Gastroesophageal sphincter (tissue), 4 donors: ENCODE data around the gene MS4A2. TPM values are rescaled to one million over a fixed set of nuclear protein-coding genes. Genes with fewer than 3 reads are reported as not detected.
"Not testable (repeated sequence)": the region's sequence is repeated elsewhere in the genome, so short reads cannot be mapped to it uniquely, and the experiment has no call there.

Source experiments
- ATAC-seq: fragments of 150-250 bp; one replicate; pipeline ENCODE4 v1.9.1; 2016; ENCODE audit warnings: mild to moderate bottlenecking, moderate library complexity
- H3K27ac ChIP-seq, 4 donors: fragments of 200-600 bp; sonication (generic) in 3 of 4; 1 replicate in 3 of 4; 2 replicates in 1 of 4; pipeline ENCODE4 v1.5.1; 2016 to 2019
- H3K27me3 ChIP-seq: fragments of 200-600 bp; sonication (generic); one replicate; pipeline ENCODE4 v1.5.1; 2019
- H3K36me3 ChIP-seq, 2 donors: fragments of 200-600 bp; sonication (generic); one replicate each; pipeline ENCODE4 v1.5.1; 2019; ENCODE audit warnings: control low read depth in 1 of 2
- H3K4me1 ChIP-seq, 3 donors: fragments of 200-600 bp; sonication (generic); 1 replicate in 2 of 3; 2 replicates in 1 of 3; pipeline ENCODE4 v1.5.1; 2016 to 2019; ENCODE audit warnings: control low read depth in 2 of 3
- H3K4me3 ChIP-seq, 2 donors: fragments of 200-600 bp; sonication (generic); one replicate each; pipeline ENCODE4 v1.5.1; 2019; ENCODE audit warnings: mild to moderate bottlenecking in 1 of 2, moderate library complexity in 1 of 2
- H3K9me3 ChIP-seq, 3 donors: fragments of 200-600 bp; sonication (generic); one replicate each; pipeline ENCODE4 v1.5.1; 2017 to 2019; ENCODE audit warnings: control low read depth in 2 of 3
- EP300 ChIP-seq: sonication (generic); formaldehyde crosslinking; IDR thresholded peaks from one replicate; pipeline ENCODE4 v1.6.1; 2017; ENCODE audit warnings: antibody characterized with exemption, mild to moderate bottlenecking
- POLR2A ChIP-seq, 2 donors: fragments of 450-650 bp; IDR thresholded peaks; one replicate each; pipeline ENCODE4 v1.6.1; 2017; ENCODE audit warnings: antibody characterized with exemption in 2 of 2, mild to moderate bottlenecking in 2 of 2, moderate library complexity in 1 of 2
- POLR2AphosphoS5 ChIP-seq: sonication (generic); formaldehyde crosslinking; IDR thresholded peaks from one replicate; pipeline ENCODE4 v1.6.1; 2017; ENCODE audit warnings: antibody characterized with exemption
- WGBS, 2 donors: methylation state at CpG; one replicate each; pipeline ENCODE4 v1.1.5; 2018; ENCODE audit warnings: low coverage in 1 of 2; 5-methylcytosine and 5-hydroxymethylcytosine counted together
- total RNA-seq, 4 donors: library from RNA; depleted of rRNA; stranded (reverse); fragments of >200 nt; gene quantifications; one replicate each; pipeline ENCODE4 v1.1.0, GENCODE V29; 2016
- TF ChIP-seq, protein P1 (sequence below), 4 experiments: fragments of 200-600 bp in 2 of 4; fragments of 450-650 bp in 2 of 4; sonication (generic) in 1 of 4; IDR thresholded peaks; one replicate each; pipeline ENCODE4 v1.5.1; 2017 to 2019; ENCODE audit warnings: antibody characterized with exemption in 4 of 4, mild to moderate bottlenecking in 2 of 4, moderate library complexity in 2 of 4

MS4A2 gene
- total RNA-seq, result 1 to 10 TPM in 3 of 4 donors, not detected in 1; 1.2 to 4.7 (median 1.7) TPM

GRCh38 chr11:60088364-60088763 is at the start of gene MS4A2:
TSS of gene MS4A2 (plus strand) at chr11:60088664. CDS start at chr11:60088766, 102 bp downstream.
- Histone ChIP-seq H3K27me3 (no peaks in the 10 kb centered on the region), H3K36me3 (no peaks in the 10 kb centered on the region), H3K4me1 (no peaks in the 10 kb centered on the region), H3K9me3 (no peaks in the 10 kb centered on the region), H3K27ac (no peak within 1 kb of the TSS), H3K4me3 (no peak within 1 kb of the TSS)
- WGBS, 2 donors, result 73 to 100% methylated on average over 1 of the region's 1 CpG
- no peak for ATAC-seq
- TF ChIP-seq, protein P1, sequence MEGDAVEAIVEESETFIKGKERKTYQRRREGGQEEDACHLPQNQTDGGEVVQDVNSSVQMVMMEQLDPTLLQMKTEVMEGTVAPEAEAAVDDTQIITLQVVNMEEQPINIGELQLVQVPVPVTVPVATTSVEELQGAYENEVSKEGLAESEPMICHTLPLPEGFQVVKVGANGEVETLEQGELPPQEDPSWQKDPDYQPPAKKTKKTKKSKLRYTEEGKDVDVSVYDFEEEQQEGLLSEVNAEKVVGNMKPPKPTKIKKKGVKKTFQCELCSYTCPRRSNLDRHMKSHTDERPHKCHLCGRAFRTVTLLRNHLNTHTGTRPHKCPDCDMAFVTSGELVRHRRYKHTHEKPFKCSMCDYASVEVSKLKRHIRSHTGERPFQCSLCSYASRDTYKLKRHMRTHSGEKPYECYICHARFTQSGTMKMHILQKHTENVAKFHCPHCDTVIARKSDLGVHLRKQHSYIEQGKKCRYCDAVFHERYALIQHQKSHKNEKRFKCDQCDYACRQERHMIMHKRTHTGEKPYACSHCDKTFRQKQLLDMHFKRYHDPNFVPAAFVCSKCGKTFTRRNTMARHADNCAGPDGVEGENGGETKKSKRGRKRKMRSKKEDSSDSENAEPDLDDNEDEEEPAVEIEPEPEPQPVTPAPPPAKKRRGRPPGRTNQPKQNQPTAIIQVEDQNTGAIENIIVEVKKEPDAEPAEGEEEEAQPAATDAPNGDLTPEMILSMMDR (IDR thresholded peaks at IDR 0.05), result no peak
- TF ChIP-seq EP300, result no peak
- TF ChIP-seq POLR2A (IDR thresholded peaks at IDR 0.05), result no peak
- no peak for TF ChIP-seq POLR2AphosphoS5

DNA sequence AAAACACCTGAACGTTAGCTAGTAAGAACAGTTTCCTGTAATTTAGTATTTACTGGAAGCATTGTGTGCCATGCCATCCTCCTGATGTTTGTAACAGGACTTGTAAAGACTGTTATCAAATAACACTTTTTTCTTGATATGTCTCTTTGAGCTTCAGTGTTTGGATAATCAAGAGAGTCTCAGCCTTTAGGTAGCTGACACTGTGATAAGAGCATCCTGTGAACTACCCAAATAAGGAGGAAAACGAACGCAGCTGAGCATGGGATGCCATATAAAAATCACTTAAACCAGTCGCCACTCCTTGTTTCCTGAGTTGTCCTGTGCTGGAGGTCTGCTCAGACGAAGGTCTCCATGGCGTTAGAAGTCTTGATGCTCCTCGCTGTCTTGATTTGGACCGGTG is 48.4 kb upstream of the MS4A2 start, which contains the start of gene OOSP2:
TSS of gene OOSP2 (plus strand) at position 301 of the 400 bp plus-strand sequence. CDS start at position 352, 51 bp downstream.
- Histone ChIP-seq H3K27ac (no peak within 1 kb of the TSS), H3K4me1 (no peaks in the 10 kb centered on the region), H3K4me3 (no peak within 1 kb of the TSS), H3K36me3 (no peaks in the 10 kb centered on the region), H3K27me3 (no peaks in the 10 kb centered on the region), H3K9me3 (no peaks in the 10 kb centered on the region)
- TF ChIP-seq POLR2AphosphoS5, result no peak
- no peak for TF ChIP-seq POLR2A (IDR thresholded peaks at IDR 0.05)
- TF ChIP-seq, protein P1 (IDR thresholded peaks at IDR 0.05), result no peak
- no peak for TF ChIP-seq EP300
- WGBS, 2 donors, result 77 to 81% methylated on average over 8 of the region's 8 CpGs
- no peak for ATAC-seq

GRCh38 chr11:60050422-60050821 is 38.0 kb upstream of the MS4A2 start:
- not testable (repeated sequence) for H3K27ac ChIP-seq, H3K4me1 ChIP-seq, H3K27me3 ChIP-seq, H3K9me3 ChIP-seq, H3K4me3 ChIP-seq, ATAC-seq, H3K36me3 ChIP-seq

- H3K9me3 ChIP-seq, ATAC-seq, H3K27ac ChIP-seq, H3K36me3 ChIP-seq, H3K4me1 ChIP-seq, H3K27me3 ChIP-seq, H3K4me3 ChIP-seq: not testable (repeated sequence)
- 0 to 63% methylated on average over 1 to 3 of the region's 3 CpGs for WGBS, 2 donors
Observed at GRCh38 chr11:60050839-60051238, 37.6 kb upstream of the MS4A2 start.

DNA sequence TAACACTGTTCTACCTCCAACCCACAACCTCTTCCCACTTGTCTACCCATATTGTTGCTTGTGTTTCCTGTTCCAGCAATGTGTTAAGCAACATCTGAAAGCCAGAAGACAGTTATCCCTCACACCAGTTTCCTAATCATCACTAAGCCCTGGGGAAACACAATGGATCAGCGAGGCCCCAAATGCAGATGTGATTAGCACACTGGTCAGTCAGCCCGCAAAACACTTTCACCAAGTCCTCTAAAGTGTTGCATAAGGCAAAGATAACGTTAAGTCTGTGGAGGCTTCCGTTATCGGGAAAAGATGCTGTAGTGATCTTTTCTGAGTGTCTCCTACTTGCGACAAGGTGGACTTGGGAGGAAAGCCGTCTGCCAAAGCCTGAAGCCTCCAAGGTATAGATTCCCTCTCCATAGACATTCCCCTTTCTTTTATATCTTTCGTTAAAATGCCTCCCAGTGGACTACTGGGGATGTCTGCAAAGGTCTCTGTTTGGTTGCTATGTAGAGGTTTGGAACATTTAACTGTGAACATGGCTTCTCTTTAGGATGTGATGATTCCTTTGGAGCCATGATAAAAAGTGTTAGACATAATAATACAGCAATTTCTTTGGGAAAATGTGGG is 32.0 kb upstream of the MS4A2 start, which contains the start of gene MS4A3:
TSS of gene MS4A3 (plus strand) at position 317 of the 621 bp plus-strand sequence. CDS start 4,496 bp downstream, outside the sequence.
- Histone ChIP-seq H3K9me3 (no peaks in the 10 kb centered on the region), H3K27ac (no peak within 1 kb of the TSS), H3K4me3 (no peak within 1 kb of the TSS), H3K36me3 (no peaks in the 10 kb centered on the region), H3K27me3 (no peaks in the 10 kb centered on the region), H3K4me1 (no peaks in the 10 kb centered on the region)
- no peak for ATAC-seq
- TF ChIP-seq POLR2A (IDR thresholded peaks at IDR 0.05) (no peak), EP300 (no peak)
- whole genome bisulfite sequencing, 2 donors, result 73 to 77% methylated on average over 8 of the region's 8 CpGs

GRCh38 chr11:60059052-60059451 is 29.4 kb upstream of the MS4A2 start:
- no peak for ATAC-seq
- Histone ChIP-seq H3K4me1 (no peaks in the 10 kb centered on the region), H3K36me3 (no peaks in the 10 kb centered on the region), H3K27me3 (no peaks in the 10 kb centered on the region), H3K27ac (no peak overlapping the region), H3K9me3 (no peaks in the 10 kb centered on the region), H3K4me3 (no peak overlapping the region)
- TF ChIP-seq, protein P1 (IDR thresholded peaks at IDR 0.05), result no peak
- TF ChIP-seq POLR2AphosphoS5 (no peak), EP300 (no peak), POLR2A (IDR thresholded peaks at IDR 0.05) (no peak)
- 83 to 90% methylated on average over 3 of the region's 3 CpGs for WGBS, 2 donors
